Measurements from ENCODE around the gene CDH12. TPM values are rescaled to one million over a fixed set of nuclear protein-coding genes. Genes with fewer than 3 reads are reported as not detected.

CDH12 gene
- total RNA-seq, 4 donors from 2014 or later = not detected

DNA sequence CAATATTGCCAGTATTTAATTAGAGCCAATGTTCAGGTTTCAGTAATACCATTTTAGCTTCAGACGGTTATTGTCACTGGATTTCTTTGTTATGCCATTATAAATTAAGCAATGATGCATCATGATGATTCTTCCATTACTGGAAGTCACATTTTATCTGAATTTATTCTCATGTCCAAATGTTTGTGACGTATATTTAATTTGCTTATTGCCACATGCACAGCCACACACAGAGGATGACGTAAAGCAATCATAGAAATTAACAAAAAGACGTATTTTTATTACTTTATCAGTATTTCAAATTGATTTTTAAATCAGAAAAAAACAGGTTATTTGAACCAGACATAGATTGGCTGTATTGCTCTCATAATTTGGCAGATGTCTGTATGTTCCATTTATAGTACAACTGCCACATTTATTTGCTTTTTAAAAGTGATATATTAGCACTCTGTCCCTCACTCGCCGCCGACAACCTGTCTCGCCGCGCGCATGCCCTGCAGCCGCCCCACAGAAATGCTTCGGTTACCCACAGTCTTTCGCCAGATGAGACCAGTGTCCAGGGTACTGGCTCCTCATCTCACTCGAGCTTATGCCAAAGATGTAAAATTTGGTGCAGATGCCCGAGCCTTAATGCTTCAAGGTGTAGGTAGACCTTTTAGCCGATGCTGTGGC lies 970.9 kb downstream of the CDH12 start:
- TF ChIP-seq, protein P1, sequence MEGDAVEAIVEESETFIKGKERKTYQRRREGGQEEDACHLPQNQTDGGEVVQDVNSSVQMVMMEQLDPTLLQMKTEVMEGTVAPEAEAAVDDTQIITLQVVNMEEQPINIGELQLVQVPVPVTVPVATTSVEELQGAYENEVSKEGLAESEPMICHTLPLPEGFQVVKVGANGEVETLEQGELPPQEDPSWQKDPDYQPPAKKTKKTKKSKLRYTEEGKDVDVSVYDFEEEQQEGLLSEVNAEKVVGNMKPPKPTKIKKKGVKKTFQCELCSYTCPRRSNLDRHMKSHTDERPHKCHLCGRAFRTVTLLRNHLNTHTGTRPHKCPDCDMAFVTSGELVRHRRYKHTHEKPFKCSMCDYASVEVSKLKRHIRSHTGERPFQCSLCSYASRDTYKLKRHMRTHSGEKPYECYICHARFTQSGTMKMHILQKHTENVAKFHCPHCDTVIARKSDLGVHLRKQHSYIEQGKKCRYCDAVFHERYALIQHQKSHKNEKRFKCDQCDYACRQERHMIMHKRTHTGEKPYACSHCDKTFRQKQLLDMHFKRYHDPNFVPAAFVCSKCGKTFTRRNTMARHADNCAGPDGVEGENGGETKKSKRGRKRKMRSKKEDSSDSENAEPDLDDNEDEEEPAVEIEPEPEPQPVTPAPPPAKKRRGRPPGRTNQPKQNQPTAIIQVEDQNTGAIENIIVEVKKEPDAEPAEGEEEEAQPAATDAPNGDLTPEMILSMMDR (IDR thresholded peaks at IDR 0.05) = no peak
- ATAC-seq (ENCODE audit: low FRiP score) (no peak), DNase-seq (ENCODE audit: low spot score) (no peak)

DNA sequence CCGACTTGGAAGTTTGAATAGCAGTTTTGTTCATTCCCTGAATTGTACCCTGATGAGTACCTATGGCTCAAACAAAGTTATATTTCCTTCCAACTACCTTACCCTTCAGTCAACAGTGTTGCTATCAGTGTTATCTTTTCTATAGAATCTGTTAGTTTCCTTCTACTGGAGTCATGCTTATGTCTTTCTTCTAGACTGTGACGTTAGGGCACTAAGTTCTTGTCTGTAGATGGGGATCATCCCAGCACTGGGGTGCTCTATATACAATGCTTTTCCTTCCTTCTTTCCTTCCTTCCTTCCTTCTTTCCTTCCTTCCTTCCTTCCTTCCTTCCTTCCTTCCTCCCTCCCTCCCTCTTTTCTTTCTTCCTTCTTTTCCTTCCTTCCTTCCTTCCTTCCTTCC lies 973.0 kb downstream of the CDH12 start:
- ATAC-seq (ENCODE audit: low FRiP score) (no peak), DNase-seq (ENCODE audit: low spot score) (no peak)
- TF ChIP-seq, protein P1 (IDR thresholded peaks at IDR 0.05) = no peak

DNA sequence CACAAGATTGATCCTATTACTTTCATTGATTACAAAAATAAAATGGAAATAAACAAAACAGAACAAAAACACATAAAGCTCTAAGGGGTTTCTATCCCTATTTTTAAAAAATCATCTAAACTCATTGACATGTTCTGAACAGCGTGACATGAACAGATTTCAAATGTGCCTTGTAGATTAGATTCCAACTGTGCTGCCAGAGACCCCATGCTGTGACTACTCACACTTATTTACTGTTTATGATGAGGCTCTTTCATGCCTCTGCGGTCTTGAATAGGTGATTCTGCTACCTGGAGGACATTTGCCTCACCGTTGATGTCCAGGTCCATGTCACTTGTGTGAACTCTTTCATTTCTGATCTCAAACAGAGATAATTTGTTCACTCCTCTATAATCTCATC lies 990.2 kb downstream of the CDH12 start:
- DNase-seq (ENCODE audit: low spot score) = no peak
- no peak for ATAC-seq (ENCODE audit: low FRiP score)
- TF ChIP-seq, protein P1 (IDR thresholded peaks at IDR 0.05) = no peak

DNA sequence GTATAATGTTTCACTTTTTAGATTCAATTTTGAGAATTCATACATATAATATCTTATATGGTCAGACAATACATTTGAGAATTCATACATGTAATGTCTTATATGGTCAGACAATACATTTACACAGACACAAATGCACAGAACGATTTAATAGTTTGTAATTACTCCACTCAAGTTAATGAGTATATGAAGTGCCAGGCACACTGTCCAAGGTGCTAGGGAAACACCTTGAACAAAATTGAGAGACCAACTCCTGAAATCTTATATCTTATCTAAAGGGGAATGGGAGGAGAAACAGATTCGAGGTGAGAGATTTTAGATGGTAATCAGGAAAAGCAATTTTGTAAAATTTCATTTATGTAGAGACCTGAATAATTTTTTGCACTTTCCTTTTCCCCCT lies 994.7 kb downstream of the CDH12 start:
- no peak for DNase-seq (ENCODE audit: low spot score)
- ATAC-seq (ENCODE audit: low FRiP score) = no peak
- TF ChIP-seq, protein P1 (IDR thresholded peaks at IDR 0.05) = no peak

DNA sequence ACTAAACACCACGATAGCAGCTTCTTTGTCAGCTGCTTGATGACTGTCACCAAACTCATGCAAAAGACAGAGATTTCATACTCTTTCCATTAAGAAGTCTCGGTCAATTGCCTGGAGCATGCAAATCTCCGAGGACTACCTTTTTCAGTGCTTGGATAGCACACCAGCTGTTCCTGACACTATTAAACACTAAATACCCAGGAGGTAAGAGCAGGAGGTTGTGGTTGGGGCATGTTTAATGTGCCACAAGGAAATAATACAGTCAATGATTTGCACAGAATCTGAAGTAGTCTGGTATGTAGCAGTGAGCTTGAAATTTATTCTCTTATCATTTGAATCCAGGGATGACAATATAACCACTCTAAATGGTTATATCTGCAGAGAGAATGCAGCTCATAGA lies 996.2 kb downstream of the CDH12 start:
- no peak for ATAC-seq (ENCODE audit: low FRiP score)
- TF ChIP-seq, protein P1 (IDR thresholded peaks at IDR 0.05) = no peak
- no peak for DNase-seq (ENCODE audit: low spot score)

DNA sequence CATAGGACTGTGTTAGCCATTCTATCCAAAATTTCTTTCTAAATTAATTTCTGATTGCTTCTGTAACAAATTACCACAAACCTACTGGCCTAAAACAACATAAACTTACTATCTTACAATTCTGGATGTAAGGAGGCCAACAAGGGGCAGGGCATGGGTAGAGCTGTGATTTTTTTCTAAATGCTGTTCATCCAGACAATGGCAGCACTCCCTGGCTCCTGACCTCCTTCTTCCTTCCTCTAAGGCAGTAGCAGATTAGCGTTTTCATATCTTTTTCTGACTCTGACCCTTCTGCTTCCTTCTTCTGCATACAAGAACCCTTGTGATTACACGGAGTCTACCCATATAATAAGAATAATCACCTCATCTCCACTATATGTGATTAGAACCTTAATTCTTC lies 1005.8 kb downstream of the CDH12 start:
- no peak for ATAC-seq (ENCODE audit: low FRiP score)
- TF ChIP-seq, protein P1 (IDR thresholded peaks at IDR 0.05) = no peak
- DNase-seq (ENCODE audit: low spot score) = no peak

DNA sequence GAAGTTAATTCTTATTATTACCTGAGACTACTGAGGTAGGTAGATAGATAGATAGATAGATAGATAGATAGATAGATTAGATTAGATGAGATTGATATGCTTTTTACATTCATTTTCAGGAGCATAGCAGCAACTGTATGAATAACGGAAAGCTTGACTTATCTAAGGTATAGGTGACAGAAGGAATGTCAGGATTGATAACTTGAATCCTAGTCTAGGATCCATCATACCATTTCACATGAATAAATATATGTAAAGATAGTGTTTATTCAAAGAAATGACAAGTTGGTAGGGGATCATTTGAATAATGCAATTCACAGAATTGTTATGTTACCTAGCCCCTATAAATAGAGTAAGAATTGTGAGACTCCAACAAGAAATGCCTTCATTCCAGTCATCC lies 1008.2 kb downstream of the CDH12 start:
- DNase-seq (ENCODE audit: low spot score) = no peak
- TF ChIP-seq, protein P1 (IDR thresholded peaks at IDR 0.05) = no peak
- no peak for ATAC-seq (ENCODE audit: low FRiP score)
